Keratinocyte (primary cell): ENCODE measurements around the gene PALMD.

Experiments
- EZH2 ChIP-seq: IDR thresholded peaks from one replicate; pipeline ENCODE4 v1.6.1; 2012; ENCODE audit warnings: inconsistent platforms, mild to moderate bottlenecking, low read length, moderate library complexity
- TF ChIP-seq, protein P1 (sequence below), 3 experiments: IDR thresholded peaks in 1 of 3; conservative IDR thresholded peaks in 1 of 3; optimal IDR thresholded peaks in 1 of 3; 2 replicates in 2 of 3; 3 replicates in 1 of 3; pipeline versions ENCODE3 to v1.5.1; 2011; ENCODE audit warnings: low read length in 3 of 3, mild to moderate bottlenecking in 3 of 3, moderate library complexity in 2 of 3, control low read depth in 1 of 3, inconsistent platforms in 1 of 3; ENCODE audit not compliant: insufficient read depth in 2 of 3; ENCODE audit errors: extremely low read depth in 1 of 3

DNA sequence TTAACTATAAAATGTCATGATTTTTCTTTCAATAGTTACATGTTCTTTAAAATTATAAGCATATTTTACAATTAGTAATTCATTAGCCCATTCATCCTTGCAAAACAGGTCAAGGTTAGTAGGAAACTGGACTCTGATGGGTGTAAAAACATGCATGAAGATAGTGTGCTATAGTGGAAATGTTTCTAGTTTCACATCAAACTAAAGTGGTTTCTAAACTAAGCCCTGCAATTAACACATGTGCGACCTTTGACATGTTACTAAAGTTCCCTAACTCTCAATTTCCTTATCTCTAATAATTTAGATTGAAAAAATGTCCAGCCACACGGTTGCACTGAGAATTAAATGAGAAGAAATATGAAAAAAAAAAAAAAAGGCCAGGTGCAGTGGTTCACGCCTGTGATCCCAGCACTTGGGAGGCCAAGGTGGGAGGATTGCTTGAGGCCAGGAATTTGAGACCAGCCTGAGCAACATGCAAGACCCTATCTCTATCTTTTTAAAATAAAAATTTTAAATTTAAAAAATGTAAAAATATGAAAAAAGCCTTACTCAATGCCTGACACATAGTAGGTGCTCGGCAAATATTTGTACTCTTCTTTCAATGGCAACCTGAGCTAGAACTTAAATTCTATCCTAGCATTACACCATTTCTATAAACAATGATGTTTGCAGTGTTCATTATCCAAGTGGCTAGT is 44.1 kb upstream of the PALMD start:
- no peak for TF ChIP-seq EZH2
- TF ChIP-seq, protein P1, sequence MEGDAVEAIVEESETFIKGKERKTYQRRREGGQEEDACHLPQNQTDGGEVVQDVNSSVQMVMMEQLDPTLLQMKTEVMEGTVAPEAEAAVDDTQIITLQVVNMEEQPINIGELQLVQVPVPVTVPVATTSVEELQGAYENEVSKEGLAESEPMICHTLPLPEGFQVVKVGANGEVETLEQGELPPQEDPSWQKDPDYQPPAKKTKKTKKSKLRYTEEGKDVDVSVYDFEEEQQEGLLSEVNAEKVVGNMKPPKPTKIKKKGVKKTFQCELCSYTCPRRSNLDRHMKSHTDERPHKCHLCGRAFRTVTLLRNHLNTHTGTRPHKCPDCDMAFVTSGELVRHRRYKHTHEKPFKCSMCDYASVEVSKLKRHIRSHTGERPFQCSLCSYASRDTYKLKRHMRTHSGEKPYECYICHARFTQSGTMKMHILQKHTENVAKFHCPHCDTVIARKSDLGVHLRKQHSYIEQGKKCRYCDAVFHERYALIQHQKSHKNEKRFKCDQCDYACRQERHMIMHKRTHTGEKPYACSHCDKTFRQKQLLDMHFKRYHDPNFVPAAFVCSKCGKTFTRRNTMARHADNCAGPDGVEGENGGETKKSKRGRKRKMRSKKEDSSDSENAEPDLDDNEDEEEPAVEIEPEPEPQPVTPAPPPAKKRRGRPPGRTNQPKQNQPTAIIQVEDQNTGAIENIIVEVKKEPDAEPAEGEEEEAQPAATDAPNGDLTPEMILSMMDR (optimal IDR thresholded peaks at IDR 0.05 in 1 of 3, IDR thresholded peaks at IDR 0.05 in 1 of 3, conservative IDR thresholded peaks at IDR 0.05 in 1 of 3; ENCODE audit: extremely low read depth in 1 of 3, insufficient read depth in 2 of 3, low read length in 3 of 3), result no peak
